ENCODE results near the gene TRPM8.
A peak's percentile ranks its signal among the peaks of the same experiment; 100 is the strongest.

The TRPM8 gene

DNA sequence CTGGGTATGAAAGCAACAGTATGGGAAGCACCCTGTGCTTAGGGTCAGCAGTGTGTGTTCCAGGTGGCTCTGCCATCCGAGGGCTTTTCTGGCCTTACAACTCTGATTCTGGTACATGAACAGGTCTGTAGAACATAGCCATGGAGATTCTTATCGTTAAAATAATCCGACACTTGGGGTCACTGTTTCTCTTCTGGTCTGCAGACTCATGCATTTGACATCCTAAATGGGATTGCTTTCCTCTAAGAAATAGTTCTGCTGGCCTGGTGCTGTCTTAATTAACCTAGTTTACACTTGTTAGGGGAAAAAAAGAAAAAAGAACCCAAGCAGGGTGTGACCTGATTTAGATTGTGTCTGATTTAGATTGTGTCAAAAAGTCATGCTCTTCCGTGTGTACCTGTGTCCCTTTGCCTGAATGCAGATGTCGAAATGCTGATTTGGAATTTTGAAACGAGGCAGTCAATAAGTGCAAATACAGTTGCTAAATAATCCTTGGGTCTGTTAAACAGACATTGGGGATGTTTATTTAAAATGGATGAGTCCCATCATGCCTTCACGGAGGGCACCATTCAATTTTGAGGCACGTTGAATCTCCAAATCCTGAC lies 59.6 kb downstream of the TRPM8 start:
- DNase-seq: peak; percentile 45

DNA sequence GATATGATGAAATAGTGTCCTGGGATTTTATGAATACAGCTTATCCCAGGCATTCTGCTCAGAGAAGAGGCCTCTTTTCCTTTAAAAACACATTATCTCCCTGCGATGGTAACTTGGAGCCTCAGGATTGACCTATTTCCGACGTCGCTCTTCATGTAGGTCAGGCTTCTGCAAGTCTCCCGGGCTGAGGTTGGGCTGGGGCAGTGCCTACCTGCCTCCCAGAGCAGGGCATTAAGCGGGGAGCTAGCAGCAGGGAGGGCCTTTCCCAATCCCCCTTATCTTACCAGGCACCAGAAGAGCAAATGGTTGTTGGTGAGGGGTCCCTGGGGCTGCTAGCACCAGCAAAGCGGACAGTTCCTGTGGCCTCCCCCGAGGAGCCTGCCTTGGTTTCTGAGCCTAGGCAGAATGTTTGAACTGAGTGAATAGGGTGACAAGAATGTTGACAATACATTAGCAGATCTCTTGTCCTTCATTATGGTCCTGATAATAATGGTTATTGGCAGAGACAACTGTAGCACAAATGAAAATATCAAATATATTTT lies 60.2 kb downstream of the TRPM8 start:
- DNase-seq: no peak

DNA sequence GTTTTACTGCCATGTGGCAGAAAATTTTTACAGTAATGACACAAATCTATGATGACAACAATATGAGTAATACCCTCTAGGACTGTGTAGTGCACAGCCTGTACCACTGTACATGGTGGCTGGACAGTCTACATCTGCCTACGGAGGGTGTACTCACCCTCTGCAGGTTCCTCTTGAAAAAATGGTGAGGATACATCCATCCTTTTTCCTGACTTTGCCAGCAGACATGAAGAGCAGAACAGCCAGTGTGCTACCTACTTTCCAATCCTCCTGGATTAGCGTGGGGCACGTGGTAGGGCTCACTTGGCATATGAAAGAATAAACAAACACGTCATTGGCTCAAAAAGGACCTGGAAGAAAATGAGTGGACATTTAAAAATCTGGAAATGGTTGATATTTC lies 62.6 kb downstream of the TRPM8 start:
- no peak for DNase-seq

DNA sequence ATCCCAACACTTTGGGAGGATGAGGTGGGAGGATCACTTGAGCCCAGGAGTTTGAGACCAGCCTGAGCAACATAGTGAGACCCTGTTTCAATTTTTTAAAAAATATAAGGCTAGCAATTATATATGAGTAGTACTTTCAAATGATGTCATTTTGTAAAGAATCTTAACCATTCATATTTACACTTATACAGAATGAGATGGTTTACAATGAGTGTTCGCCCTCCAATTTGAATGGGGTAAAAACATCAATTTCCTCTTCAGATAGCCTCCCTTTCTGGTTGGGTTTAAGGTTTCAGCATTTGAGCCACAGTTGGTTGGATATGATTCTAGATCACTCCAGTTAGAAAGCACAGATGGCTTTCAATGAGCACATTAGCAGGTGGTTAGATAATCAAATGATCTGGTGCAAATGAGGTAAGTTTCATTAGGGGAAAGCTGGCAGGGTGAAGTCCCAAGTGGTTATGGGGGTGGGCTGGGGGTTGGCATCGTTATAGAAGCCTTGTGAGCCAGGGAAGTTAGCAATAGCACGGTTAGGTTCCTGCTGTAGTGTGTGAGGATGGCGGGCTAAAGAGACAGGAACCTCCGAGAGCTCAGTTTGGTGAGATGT lies 63.9 kb downstream of the TRPM8 start:
- no peak for DNase-seq

DNA sequence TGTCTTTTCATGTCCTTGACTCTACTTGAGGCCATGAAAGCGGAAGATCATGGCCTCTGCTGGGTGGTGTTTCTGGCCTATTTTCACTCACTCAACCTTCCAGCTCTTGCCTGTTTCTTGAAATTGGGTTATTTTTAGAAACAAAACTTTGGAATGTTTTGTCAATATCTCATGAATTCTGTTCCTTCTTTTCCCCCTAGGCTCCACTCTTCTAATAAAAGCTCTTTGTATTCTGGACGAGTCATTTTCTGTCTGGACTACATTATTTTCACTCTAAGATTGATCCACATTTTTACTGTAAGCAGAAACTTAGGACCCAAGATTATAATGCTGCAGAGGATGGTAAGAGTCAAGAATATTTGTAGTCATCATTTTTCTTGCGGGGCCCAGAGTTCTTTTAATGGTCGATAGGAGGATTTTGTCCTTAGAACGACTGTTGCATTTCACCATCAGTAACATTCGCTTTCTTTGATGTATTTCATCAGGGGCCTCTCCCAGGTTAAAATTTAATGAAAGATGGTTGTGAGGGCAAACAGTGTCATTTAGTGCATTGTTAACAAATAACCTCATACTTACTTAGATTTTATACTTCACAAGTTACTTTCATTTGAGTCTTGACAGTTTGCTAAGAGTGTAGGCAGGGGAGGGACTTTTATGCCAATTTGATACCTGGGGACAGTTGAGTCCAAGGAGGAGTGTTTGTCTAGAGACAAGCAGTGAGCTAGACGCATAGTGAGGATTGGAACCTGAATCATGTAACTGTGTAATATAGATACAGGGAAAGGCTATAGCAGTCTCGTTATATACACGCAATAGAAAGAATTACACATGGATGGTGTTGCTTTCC lies 64.6 kb downstream of the TRPM8 start:
- no peak for DNase-seq

DNA sequence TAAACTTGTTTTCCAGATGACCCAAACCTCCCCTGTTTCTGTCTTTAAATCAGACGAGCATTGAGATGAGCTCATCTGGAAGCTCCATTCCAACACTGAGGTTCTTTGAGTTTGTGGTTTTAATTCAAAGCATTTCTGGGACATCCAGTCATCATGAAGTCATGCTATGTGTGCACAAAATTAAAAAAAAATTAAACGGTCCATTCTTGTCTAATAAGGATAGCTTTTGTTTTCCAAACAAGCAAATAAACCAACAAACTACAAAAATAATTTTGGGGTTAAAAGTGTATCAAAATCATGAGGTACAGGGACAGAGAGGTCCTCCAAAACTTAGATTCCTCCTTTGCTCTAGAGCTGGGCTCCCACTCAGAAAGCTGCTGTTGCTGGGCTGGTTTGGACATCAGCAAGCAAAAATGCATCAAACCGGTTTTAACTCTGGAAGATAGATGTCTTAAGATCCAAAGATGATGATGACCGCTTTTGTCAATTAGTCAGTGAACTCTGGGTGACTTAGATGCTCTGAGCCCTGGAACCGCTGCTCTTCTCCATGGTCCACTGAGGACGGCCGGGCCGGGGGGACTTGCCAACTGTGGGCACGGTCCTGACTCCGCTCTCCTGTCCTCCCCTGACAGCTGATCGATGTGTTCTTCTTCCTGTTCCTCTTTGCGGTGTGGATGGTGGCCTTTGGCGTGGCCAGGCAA lies 65.4 kb downstream of the TRPM8 start:
- no peak for DNase-seq

DNA sequence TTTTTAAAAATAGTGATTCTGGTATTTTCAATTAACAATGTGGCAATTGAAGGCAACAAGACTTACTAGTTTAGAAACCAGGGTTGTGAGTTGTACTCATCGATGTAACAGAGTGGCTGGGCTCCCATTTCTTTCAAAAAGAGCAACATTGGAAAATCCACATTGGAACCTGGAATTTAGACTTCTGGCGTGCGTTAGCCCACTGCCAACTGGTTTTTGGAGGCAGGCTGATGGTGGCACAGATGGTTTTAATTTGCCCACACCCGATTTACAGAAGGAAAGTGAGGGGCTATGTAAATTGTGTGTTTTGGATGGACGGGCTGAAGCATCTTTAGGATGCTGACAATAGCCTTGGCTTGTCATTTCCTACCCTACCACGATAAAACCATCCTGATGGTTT lies 66.3 kb downstream of the TRPM8 start:
- DNase-seq: no peak

DNA sequence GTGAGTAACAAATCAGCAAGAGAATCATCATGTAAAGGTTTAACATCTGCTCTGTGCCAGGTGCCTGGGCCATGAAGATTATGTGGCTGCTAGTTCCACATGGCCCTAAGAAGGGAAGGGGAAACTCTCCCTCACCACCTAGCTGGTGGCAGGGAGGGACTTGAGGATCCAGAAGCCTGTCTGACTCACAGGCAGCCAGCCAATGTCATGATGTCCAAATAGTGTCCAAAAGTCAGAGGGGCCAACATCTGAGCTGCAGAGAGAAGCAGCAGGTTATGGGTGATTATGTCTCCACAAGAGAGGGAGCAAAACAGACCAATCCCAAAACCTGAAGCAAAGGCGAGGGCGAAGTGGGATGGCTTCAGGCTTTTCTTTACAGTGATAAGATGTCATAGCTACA lies 71.4 kb downstream of the TRPM8 start:
- DNase-seq: no peak

DNA sequence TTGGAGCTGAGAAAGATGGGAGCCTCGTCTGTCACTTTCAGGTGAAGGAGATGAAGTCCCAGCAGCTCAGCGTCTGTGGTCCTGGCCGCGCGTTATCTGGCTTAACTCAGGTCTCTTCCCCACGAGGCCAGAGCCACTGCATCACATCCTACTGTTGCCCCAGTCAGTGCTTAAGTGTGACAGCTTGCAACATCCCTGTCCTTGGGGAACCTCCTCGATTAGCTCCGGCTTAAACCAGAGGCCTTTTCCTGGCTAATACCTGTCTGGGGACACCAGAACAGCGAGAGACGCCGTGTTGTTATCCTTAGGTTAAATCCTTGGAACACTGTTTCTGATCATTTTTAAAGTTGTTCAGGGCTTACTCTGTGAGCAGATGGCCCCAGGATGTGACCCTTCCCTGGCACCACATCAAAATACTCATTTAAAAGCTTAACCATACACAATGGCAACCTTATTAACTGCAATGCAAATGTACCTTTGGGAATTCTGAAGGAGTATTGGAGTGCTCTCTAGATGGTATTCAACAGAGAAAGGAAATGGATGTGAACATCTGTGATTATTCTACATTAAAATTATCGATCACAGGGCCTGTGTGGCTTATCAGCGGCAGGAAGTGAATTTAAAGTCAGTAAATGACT lies 72.2 kb downstream of the TRPM8 start:
- peak; percentile 73 for DNase-seq

DNA sequence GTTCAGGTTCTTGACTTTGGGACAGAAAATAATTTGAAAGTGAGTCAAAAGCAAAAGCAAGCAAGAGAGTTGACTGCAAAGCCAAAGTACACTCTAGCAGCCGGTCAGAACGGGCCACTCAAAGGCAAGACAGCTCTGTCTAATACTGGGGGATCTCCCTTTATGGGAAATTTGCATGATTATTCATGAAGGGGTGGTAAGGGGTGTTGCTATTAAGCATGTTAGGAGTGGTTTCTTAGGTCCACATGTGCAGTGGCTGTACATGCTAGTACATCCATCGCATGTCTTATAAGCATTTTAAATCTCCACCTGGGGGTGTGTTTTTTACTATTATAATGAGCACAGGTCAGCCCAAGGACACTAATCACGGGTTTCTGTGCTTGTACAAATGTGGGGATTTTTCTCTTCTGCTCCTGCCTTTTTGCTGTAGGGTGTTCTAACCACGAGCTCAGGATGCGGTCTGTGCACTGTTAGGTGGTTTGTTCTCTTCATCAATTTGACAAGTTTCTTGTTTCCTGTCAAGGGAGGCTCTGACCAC lies 73.2 kb downstream of the TRPM8 start:
- no peak for DNase-seq

DNA sequence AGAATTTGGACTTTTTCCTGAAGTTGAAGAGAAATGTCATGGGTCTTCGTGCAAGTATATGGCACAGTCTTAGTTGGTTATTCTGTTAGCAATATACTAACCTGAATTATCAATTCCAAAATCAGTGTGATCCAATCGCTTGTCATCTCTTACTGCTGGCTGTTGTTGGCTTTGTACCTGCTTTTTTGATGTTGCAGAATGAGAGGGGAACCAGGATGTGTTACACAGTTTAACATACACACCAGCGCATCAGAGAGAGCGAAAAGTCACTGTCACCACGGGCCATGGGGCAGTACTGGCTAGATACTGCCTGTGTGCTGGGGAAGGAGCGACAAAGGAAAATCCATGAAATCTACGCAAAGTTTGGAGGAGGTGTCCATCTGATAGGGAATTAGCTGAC lies 74.0 kb downstream of the TRPM8 start:
- DNase-seq: no peak

DNA sequence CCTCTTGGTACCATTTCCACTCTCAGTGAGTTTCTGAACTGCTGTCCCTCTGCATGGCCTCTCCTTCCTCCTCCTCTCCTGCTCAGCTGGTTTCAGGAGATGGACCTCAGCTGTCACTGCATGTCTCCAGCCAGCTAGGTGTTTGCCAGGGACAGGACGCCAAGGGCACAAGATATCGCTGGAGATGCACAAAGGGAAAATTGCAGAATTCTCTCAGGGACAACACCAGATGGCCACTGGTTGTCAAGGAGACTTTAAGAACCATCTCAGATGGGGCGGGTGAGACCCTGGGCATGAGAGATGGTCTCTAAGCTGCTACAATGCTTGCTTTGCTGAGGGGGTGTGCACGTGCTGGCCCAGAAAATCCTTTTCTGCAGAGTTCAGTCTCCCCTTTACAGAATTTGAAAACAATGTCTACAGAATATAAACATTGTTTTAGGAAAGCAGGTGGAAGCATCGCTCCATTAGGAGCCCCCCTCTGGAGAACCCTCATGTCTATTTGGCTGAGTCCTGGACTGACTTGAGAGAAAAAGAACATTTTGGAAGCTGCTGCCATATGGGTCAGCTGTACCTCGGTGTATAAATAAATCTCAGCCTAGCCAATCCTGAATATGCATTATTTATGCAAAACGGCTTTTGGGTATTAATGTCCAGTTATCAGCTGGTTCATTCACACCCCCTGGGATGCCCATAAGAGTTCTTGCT lies 75.5 kb downstream of the TRPM8 start:
- no peak for DNase-seq

DNA sequence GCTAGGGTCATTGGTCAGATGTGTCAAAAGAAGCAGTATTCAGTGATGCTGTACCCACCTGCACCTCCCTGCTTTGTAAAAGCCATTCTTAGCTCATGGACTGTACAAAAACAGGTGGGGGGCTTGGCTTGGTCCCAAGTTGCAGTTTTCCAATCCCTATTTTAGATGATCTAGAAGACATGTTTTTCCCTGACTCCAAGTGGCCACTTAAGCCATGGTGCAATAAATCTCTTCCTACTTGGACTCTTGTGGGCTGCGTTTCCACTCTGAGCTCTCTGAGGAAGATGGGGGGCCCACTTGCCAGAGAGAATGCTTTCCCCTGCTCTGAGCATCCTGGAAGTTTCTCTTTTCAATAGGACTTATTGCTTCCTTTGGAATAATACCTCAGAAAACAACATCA lies 76.3 kb downstream of the TRPM8 start:
- no peak for DNase-seq

DNA sequence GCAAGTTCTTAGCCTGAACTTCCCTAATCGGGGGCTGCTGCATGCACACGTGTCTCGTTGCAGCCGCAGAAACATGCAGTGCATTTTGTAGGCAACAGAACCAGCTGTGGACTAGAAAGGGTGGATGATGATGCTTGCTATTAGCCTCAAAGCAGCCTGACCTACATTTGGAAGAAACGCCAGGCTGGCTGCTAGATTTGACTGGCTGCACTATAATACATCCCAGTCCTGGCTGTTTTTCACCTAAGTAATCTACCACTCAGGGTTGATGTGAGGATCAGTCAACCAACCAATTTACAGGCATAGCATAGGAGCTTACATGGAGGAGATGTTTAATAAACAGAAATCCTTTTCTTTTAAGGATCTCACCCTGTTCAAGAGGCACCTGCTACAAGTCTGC lies 77.0 kb downstream of the TRPM8 start:
- no peak for DNase-seq

DNA sequence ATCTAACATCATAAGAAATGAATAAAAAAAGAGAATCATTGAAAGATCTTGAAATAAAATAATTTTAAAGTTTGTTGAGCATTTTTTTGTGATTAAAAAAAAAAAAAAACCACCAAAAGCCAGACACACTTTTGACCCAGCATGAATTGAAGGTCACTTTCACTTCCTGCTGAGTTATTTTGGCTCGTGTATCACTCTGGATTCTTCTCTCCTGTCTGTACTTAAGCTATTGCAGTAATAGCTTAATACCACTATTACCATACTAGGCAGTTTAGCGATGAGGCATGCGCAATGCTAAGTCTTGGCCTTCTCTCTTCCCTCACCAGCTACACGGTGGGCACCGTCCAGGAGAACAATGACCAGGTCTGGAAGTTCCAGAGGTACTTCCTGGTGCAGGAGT lies 78.8 kb downstream of the TRPM8 start:
- no peak for DNase-seq

DNA sequence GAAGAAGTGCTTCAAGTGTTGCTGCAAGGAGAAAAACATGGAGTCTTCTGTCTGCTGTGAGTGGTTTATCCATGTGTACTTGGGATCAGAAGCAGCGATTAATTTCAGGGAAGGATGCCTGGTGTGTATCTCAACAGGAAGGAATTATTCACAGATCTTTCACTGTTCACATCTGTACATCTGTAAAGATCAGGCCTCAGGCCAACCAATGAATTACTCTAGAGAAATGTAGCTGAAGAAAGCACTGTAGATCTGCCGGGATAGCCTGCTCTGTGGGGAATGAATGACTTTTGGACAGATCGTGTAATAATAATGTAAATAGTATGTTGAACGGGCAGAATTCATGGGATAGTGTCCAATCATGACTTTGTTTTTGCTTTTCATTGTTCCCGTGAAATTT lies 79.3 kb downstream of the TRPM8 start:
- no peak for DNase-seq

DNA sequence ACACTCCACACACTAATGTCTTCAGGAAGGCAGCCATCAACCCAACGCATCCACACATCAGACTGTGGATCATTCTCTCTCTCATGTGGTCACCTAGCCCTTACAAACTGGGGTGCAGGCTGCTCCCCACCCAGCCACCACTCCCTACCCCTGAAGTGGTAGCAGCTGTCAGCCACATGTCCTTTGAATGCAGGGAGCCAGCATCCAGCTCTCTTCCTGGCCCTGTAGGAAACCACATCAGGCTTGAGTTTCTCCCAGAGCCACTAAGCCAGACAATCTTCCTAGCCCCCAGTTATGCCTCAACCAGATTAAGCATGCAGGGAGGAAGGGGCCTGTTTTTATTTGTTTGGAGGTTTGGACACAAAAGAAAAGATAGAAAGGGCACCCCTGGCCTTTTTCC lies 80.5 kb downstream of the TRPM8 start:
- no peak for DNase-seq

DNA sequence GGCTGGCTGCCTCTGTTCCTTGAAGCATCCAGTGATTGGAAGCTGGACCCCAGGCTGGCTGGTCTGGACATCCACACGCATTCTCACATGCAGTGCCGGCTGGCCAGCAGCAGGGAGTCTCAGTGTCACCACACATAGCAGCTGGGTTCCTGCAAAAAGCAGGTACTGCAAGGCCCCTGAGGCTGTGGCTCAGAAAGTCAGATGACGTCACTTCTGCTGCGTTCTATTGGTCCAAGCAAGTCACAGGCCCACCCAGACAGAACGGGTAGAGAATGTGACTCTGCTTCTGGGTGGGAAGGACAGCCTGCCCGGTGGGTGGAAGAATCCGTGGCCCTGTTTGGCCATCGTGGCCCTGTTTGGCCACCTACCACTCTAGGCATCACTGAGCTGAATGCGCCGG lies 82.0 kb downstream of the TRPM8 start:
- DNase-seq: no peak

DNA sequence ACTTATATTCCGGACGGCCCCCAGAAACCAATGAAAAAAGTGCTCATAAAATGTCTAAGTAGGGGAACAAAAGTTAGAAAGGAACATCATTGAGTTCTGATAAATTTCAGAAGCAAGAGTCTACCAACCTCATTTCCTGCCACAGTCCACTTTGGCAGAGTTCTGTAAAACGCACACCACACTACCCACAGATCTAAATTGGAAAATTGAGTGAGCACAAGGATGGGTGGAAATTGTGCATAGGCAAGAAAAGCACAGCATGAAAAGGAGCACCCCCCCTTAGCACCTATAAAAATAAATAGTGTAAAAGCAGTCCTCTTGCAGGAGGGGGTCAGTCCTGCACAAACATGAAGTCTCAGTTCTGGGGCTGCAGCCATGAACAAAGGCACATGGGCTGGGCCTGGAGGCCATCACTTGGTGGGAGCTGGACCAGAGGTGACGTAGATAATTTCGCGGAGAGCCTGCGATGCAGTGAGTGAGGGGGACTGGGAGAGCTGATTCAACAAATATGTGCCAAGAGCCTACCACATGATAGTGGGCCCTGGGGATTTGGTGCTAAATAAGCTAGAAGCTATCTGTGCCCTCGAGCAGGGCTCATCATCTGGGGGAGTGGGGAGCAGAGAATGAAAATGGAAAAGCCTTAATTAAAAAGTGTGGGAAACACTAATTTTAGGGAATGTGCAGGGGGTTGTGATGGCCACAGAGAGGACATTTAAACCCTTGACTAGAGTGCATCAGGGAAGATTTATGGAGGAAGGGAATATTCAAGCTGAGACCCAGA lies 84.4 kb downstream of the TRPM8 start:
- DNase-seq: no peak

DNA sequence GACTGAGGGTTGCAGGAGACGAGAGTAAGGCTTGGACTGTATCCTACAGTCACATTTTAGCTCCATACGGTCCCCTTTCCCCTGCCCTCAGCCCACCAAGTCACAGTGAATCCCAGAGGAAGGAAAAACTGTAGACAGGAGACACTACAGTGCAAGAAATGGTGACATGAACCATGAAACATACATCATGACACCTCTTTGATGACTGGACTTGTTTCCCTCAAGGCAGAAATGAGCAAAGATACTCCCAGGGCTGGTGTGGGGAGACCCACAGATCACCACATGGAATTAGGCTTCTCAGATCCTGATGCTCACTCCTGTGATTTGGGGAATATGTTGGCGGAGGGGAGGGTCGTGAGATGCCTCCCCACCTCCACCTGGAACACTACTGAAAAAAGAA lies 85.1 kb downstream of the TRPM8 start:
- DNase-seq: no peak

DNA sequence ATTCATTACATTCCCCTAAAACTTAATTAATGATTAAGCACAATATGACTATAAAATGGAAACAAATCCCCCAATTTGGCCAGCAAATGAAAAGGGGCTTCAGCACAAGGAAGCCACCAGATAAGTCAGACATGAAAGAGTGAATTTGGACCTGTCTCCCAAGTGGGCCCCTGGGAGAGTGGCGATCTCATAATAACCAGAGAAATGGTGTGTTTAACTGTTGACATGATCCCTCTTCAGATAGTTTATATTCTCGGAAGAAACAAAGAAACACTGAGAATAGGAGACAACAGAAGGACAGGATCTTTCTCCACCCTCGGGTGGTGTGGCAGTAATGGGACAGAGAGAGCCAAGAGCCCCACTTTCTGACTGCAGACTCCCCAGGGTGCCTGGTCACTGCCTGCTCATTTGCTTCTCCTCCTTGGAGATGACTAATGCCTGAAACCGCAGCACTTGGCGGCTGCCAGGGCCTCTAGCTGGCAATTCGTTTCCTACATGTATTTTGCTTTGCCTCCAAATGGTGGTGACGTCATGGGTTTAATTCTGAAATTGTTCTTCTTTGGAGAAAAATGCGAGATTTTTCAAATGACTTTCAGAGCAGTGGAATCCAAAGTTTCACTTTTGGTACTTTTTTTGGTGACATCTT lies 86.9 kb downstream of the TRPM8 start:
- no peak for DNase-seq
